Cardiac muscle cell (in vitro differentiated cells and primary cell): ENCODE data around the gene HTR2A. TPM values are rescaled to one million over a fixed set of nuclear protein-coding genes. Genes with fewer than 3 reads are reported as not detected.
A peak's percentile ranks its signal among the peaks of the same experiment; 100 is the strongest.

ENCODE experiments used
- DNase-seq, 2 donors: peaks; one replicate each; pipeline versions ENCODE4 v3.0.0 to v3.0.0-alpha.2; 2010 to 2017; ENCODE audit warnings: low read depth in 1 of 2, low spot score in 1 of 2
- H3K27ac ChIP-seq: fragments of 200-600 bp; sonication (generic); 2 replicates; pipeline ENCODE4 v1.5.1; 2016
- H3K27me3 ChIP-seq: fragments of 200-600 bp; sonication (generic); 2 replicates; pipeline ENCODE4 v1.6.0; 2016; ENCODE audit warnings: control low read depth
- H3K36me3 ChIP-seq: fragments of 200-600 bp; sonication (generic); 2 replicates; pipeline ENCODE4 v1.5.1; 2016; ENCODE audit warnings: control low read depth
- H3K4me1 ChIP-seq: fragments of 200-600 bp; sonication (generic); 2 replicates; pipeline ENCODE4 v1.8.1; 2017; ENCODE audit warnings: low read depth, mild to moderate bottlenecking, mixed run types
- H3K4me3 ChIP-seq: fragments of 200-600 bp; sonication (generic); 2 replicates; pipeline ENCODE4 v1.5.1; 2016; ENCODE audit warnings: mild to moderate bottlenecking
- H3K9me3 ChIP-seq: fragments of 200-600 bp; sonication (generic); 2 replicates; pipeline ENCODE4 v1.5.1; 2017; ENCODE audit warnings: low read depth, mild to moderate bottlenecking, control low read depth
- polyA plus RNA-seq: library from polyadenylated mRNA; unstranded; fragments of >200 nt; fragmentation: Nextera tagmentation; extraction: Ambion mirVana; gene quantifications from 2 replicates; pipeline ENCODE4 v1.2.1, GENCODE V29; 2016
- total RNA-seq: library from RNA; depleted of rRNA; stranded (reverse); fragments of >200 nt; gene quantifications from 2 replicates; pipeline ENCODE4 v1.2.3, GENCODE V29; 2016
- TF ChIP-seq, protein P1 (sequence below): IDR thresholded peaks from 2 replicates; pipeline ENCODE4 v1.5.1; 2012; ENCODE audit warnings: low read depth, mild to moderate bottlenecking, low read length

The HTR2A gene
- total and polyA plus RNA-seq, 2 experiments from 2014 or later: not detected

- TF ChIP-seq, protein P1, sequence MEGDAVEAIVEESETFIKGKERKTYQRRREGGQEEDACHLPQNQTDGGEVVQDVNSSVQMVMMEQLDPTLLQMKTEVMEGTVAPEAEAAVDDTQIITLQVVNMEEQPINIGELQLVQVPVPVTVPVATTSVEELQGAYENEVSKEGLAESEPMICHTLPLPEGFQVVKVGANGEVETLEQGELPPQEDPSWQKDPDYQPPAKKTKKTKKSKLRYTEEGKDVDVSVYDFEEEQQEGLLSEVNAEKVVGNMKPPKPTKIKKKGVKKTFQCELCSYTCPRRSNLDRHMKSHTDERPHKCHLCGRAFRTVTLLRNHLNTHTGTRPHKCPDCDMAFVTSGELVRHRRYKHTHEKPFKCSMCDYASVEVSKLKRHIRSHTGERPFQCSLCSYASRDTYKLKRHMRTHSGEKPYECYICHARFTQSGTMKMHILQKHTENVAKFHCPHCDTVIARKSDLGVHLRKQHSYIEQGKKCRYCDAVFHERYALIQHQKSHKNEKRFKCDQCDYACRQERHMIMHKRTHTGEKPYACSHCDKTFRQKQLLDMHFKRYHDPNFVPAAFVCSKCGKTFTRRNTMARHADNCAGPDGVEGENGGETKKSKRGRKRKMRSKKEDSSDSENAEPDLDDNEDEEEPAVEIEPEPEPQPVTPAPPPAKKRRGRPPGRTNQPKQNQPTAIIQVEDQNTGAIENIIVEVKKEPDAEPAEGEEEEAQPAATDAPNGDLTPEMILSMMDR: peak; percentile 91
- no peaks in the 10 kb centered on the region for H3K4me1 ChIP-seq
- DNase-seq: peak; percentile 65 to 79
- peaks cover 27% of the 10 kb centered on the region for H3K27me3 ChIP-seq
- H3K4me3 ChIP-seq: peak overlapping the region; percentile 40
- no peak overlapping the region for H3K27ac ChIP-seq
- no peaks in the 10 kb centered on the region for H3K36me3 ChIP-seq
- H3K9me3 ChIP-seq: no peaks in the 10 kb centered on the region
These were observed 2.9 kb downstream of the HTR2A start for GRCh38 chr13:46893798-46894560.

DNA sequence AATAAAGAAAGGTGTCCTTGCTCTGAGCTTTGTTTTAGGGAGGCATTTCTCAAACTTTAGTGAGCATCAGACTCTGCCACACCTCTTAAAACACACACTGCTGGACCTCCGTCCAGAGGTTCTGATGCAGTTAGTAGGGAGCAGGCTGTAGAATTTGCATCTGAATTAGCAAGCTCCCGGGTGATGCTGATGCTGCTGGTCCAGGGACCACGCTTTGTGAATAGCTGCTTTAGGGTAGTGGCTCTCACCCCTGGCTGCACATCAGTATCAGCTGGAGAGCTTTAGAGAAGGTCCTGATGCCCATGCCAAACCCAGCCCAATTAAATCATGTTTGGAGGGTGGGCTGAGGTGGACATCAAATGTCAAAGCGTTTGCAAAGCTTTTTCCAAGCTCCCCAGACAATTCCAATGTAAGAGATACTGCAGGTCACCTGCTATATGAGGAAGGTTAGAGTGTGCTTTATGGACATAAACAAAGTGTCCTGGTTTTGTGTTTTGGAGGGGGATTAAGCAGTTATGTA is 3.6 kb downstream of the HTR2A start:
- TF ChIP-seq, protein P1: no peak
- H3K27me3 ChIP-seq: peaks cover 27% of the 10 kb centered on the region
- H3K36me3 ChIP-seq: no peaks in the 10 kb centered on the region
- H3K4me3 ChIP-seq: no peak overlapping the region
- H3K4me1 ChIP-seq: no peaks in the 10 kb centered on the region
- no peak for DNase-seq
- no peak overlapping the region for H3K27ac ChIP-seq
- H3K9me3 ChIP-seq: no peaks in the 10 kb centered on the region

DNA sequence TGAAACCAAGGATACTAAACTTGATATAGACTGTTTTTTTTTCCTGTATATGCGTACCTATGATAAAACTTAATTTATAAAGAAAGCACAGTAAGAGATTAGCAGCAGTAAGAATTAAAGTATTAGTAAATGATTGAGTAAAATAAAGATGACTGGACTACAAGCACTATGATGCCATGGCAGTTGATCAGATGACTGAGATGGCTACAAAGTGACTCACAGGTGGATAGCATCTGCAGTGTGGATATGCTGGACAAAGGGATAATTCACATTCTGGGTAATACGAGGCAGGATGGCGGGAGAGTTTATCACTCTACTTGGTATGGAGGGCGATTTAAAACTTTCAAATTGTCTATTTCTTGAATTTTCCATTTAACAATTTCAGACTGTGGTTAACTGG is 11.8 kb downstream of the HTR2A start:
- no peak for DNase-seq
- Histone ChIP-seq H3K9me3 (no peaks in the 10 kb centered on the region), H3K27me3 (no peaks in the 10 kb centered on the region), H3K4me1 (no peaks in the 10 kb centered on the region), H3K4me3 (no peak overlapping the region), H3K27ac (no peak overlapping the region), H3K36me3 (no peaks in the 10 kb centered on the region)
- TF ChIP-seq, protein P1: no peak

DNA sequence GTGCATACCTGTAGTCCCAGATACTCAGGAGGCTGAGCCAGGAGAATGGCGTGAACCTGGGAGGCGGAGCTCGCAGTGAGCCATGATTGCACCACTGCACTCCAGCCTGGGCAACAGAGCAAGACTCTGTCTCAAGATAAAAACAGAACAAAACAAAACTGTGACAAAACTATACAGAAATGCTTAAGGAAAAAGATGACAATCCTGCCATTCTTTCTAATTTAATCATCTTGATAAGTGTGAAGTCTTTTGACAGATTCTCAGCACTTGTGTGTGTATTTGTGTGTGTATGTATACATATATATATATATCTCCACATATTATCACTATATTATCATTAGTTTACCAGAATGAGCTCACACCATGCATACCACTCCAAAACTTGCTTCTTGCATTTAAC is 12.3 kb downstream of the HTR2A start:
- Histone ChIP-seq H3K4me1 (no peaks in the 10 kb centered on the region), H3K27ac (no peak overlapping the region), H3K36me3 (no peaks in the 10 kb centered on the region), H3K27me3 (no peaks in the 10 kb centered on the region), H3K4me3 (no peak overlapping the region), H3K9me3 (no peaks in the 10 kb centered on the region)
- no peak for DNase-seq
- TF ChIP-seq, protein P1: no peak

DNA sequence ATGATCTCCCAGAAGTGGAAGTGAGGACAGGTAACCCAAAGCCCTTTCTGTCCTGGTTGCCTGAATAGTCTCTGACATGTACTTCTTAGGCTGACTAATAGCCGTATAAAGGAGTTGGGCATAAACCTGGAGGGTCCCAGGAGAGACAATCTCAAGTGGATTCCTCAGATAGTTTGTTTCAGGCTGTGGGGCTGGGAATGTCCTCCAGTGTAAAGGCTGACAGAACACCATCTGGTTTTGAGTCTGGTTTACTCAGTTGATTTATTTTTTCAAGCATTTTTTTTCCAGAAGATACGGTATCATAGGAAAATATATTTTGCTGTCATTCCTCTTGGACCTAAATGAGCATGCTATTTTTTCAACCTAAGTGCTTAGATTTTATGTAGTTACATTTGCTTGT is 15.2 kb downstream of the HTR2A start:
- no peaks in the 10 kb centered on the region for H3K36me3 ChIP-seq
- no peak overlapping the region for H3K27ac ChIP-seq
- no peaks in the 10 kb centered on the region for H3K9me3 ChIP-seq
- H3K4me3 ChIP-seq: no peak overlapping the region
- peak in 1 of 2 donors; percentile 30 for DNase-seq
- TF ChIP-seq, protein P1: no peak
- no peaks in the 10 kb centered on the region for H3K27me3 ChIP-seq
- no peaks in the 10 kb centered on the region for H3K4me1 ChIP-seq
